Measurements from ENCODE around the gene ELMO1.

Gene ELMO1

DNA sequence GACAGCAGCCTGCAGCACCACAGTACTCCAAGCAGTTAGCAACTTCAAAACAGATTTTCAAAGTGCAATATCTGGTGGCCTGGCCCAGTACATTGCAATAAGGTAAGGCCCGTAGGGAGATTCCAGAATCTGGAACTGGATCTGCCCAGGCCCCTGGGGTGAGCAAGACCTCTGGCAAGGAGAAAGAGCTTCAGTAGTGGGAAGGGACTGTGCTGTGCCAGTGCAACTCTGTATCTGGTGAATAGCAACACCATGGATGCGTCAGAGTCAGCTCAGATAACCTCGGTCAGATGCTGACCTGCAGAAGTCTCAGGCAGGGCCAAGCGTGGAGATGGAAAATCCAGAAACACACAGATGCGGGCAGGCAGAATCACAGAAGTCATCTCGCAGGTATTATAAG is 30.3 kb downstream of the ELMO1 start:
- H2AFZ ChIP-seq (ENCODE audit: low read depth, low read length): no peak overlapping the region
- no peak overlapping the region for H3K4me2 ChIP-seq (ENCODE audit: insufficient read depth, low read length)
- H3K79me2 ChIP-seq (ENCODE audit: insufficient read depth, low read length): no peaks in the 10 kb centered on the region
- H3K36me3 ChIP-seq (ENCODE audit: insufficient read depth, low read length): no peaks in the 10 kb centered on the region
- H3K9ac ChIP-seq (ENCODE audit: low read depth, low read length): no peak overlapping the region
- DNase-seq: no peak
- H4K20me1 ChIP-seq (ENCODE audit: insufficient read depth, low read length): no peaks in the 10 kb centered on the region
- no peak overlapping the region for H3K27ac ChIP-seq (ENCODE audit: low read length)
- no peak for ATAC-seq (ENCODE audit: insufficient read depth, low read depth)
- no peaks in the 10 kb centered on the region for H3K9me3 ChIP-seq (ENCODE audit: insufficient read depth, low read length, severe bottlenecking)
- peaks cover 23% of the 10 kb centered on the region for H3K27me3 ChIP-seq (ENCODE audit: insufficient read depth, low read length, poor library complexity)
- H3K4me1 ChIP-seq (ENCODE audit: insufficient read depth, low read length): no peaks in the 10 kb centered on the region
- TF ChIP-seq, protein P1, sequence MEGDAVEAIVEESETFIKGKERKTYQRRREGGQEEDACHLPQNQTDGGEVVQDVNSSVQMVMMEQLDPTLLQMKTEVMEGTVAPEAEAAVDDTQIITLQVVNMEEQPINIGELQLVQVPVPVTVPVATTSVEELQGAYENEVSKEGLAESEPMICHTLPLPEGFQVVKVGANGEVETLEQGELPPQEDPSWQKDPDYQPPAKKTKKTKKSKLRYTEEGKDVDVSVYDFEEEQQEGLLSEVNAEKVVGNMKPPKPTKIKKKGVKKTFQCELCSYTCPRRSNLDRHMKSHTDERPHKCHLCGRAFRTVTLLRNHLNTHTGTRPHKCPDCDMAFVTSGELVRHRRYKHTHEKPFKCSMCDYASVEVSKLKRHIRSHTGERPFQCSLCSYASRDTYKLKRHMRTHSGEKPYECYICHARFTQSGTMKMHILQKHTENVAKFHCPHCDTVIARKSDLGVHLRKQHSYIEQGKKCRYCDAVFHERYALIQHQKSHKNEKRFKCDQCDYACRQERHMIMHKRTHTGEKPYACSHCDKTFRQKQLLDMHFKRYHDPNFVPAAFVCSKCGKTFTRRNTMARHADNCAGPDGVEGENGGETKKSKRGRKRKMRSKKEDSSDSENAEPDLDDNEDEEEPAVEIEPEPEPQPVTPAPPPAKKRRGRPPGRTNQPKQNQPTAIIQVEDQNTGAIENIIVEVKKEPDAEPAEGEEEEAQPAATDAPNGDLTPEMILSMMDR (IDR thresholded peaks at IDR 0.05; ENCODE audit: borderline replicate concordance, extremely low read depth, low read length, poor library complexity, severe bottlenecking): no peak
- TF ChIP-seq EZH2 (IDR thresholded peaks at IDR 0.05; ENCODE audit: borderline replicate concordance, low read depth, low read length, severe bottlenecking): no peak
- H3K4me3 ChIP-seq (ENCODE audit: low read depth in 1 of 2, low read length in 2 of 2): no peak overlapping the region

DNA sequence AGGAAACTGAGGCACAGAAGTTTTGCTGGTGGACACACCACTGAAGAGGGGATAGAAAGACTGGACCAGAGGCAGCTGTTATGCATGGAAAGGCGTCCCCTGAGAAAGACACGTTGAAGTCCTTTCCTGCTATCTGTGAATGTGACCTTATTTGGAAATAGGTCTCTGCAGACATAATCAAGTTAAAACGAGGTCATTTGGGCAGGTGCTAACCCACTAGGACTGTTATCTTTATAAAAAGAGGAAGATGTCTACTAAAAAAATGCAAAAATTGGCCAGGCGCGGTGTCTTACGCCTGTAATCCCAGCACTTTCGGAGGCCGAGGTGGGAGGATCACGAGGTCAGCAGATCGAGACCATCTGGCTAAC is 31.6 kb downstream of the ELMO1 start:
- no peak for ATAC-seq (ENCODE audit: insufficient read depth, low read depth)
- DNase-seq: no peak
- no peak overlapping the region for H3K4me3 ChIP-seq (ENCODE audit: low read depth in 1 of 2, low read length in 2 of 2)

DNA sequence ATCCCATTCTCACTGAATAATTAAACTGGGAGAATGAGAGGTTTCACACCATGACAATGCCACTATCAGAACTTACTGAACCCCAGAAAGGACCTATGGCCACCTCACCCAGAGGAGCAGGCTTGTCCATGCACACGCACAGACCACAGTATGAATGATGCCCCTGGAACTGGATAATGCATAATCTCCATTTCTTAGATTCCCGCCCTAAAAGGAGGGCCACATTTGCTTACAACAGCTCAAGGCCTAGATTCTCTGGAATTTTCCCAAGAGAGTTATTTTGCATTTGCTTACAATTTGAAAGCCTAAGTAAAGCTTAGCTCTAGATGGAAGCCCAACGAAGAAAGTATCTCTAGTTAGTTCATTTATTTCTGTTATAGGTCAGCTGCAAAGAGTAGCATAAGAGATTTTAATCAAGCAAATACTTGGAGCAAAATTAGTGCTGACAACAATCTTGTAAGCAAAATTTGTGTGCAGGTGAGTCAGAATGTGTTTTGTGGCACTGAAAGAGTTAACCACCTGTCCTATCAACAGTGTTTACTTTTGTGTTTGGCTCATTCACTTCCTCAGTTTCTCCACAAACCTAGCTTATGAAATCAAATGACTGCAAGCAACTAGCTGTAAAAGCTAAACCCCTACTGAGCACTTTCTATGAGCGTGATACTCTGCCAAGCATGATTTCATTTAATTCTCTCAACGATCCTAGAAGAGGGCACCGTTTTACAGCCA is 32.1 kb downstream of the ELMO1 start:
- H3K9me3 ChIP-seq (ENCODE audit: insufficient read depth, low read length, severe bottlenecking): no peaks in the 10 kb centered on the region
- H3K36me3 ChIP-seq (ENCODE audit: insufficient read depth, low read length): no peaks in the 10 kb centered on the region
- no peak overlapping the region for H3K9ac ChIP-seq (ENCODE audit: low read depth, low read length)
- H3K27ac ChIP-seq (ENCODE audit: low read length): no peak overlapping the region
- H2AFZ ChIP-seq (ENCODE audit: low read depth, low read length): no peak overlapping the region
- no peak overlapping the region for H3K4me2 ChIP-seq (ENCODE audit: insufficient read depth, low read length)
- no peak for TF ChIP-seq EZH2 (IDR thresholded peaks at IDR 0.05; ENCODE audit: borderline replicate concordance, low read depth, low read length, severe bottlenecking)
- TF ChIP-seq, protein P1 (IDR thresholded peaks at IDR 0.05; ENCODE audit: borderline replicate concordance, extremely low read depth, low read length, poor library complexity, severe bottlenecking): no peak
- H3K4me3 ChIP-seq (ENCODE audit: low read depth in 1 of 2, low read length in 2 of 2): no peak overlapping the region
- ATAC-seq (ENCODE audit: insufficient read depth, low read depth) (no peak), DNase-seq (no peak)
- H3K4me1 ChIP-seq (ENCODE audit: insufficient read depth, low read length): no peaks in the 10 kb centered on the region
- H4K20me1 ChIP-seq (ENCODE audit: insufficient read depth, low read length): no peaks in the 10 kb centered on the region
- no peaks in the 10 kb centered on the region for H3K79me2 ChIP-seq (ENCODE audit: insufficient read depth, low read length)
- H3K27me3 ChIP-seq (ENCODE audit: insufficient read depth, low read length, poor library complexity): peaks cover 26% of the 10 kb centered on the region

More for the DNA sequence above, 31.6 kb downstream of the ELMO1 start:
- H2AFZ ChIP-seq (ENCODE audit: low read depth, low read length): no peak overlapping the region
- no peaks in the 10 kb centered on the region for H3K36me3 ChIP-seq (ENCODE audit: insufficient read depth, low read length)
- H3K9ac ChIP-seq (ENCODE audit: low read depth, low read length): no peak overlapping the region
- no peaks in the 10 kb centered on the region for H3K79me2 ChIP-seq (ENCODE audit: insufficient read depth, low read length)
- TF ChIP-seq, protein P1 (IDR thresholded peaks at IDR 0.05; ENCODE audit: borderline replicate concordance, extremely low read depth, low read length, poor library complexity, severe bottlenecking): no peak
- no peak for TF ChIP-seq EZH2 (IDR thresholded peaks at IDR 0.05; ENCODE audit: borderline replicate concordance, low read depth, low read length, severe bottlenecking)
- H3K4me1 ChIP-seq (ENCODE audit: insufficient read depth, low read length): no peaks in the 10 kb centered on the region
- H4K20me1 ChIP-seq (ENCODE audit: insufficient read depth, low read length): no peaks in the 10 kb centered on the region
- H3K27me3 ChIP-seq (ENCODE audit: insufficient read depth, low read length, poor library complexity): peaks cover 26% of the 10 kb centered on the region
- H3K4me2 ChIP-seq (ENCODE audit: insufficient read depth, low read length): no peak overlapping the region
- no peaks in the 10 kb centered on the region for H3K9me3 ChIP-seq (ENCODE audit: insufficient read depth, low read length, severe bottlenecking)
- H3K27ac ChIP-seq (ENCODE audit: low read length): no peak overlapping the region

All from DND-41 (cell line).